ENCODE measurements around the gene ZNF609. TPM values are rescaled to one million over a fixed set of nuclear protein-coding genes. Genes with fewer than 3 reads are reported as not detected.

Gene ZNF609
- total RNA-seq, 1 donor from 2014 or later = 28.6 TPM

DNA sequence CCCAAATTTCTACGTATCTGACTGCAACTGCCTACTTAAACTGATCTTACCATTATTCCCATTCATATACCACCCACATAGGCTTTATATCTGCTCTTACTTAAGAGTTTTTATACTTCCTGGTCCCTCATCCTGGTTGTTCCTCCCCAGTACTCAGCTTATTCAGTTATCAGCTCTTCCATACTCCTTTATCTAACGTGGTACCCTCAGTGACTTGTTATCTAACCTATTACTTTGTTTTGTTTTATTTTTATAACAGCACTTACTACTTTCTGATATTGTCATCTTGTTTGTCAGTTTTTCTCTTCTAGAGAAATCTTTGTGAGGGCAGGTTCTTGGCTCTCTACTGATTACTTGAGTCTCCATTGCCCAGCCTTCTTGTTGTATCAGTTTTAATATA is 100.6 kb downstream of the ZNF609 start:
- TF ChIP-seq, protein P1, sequence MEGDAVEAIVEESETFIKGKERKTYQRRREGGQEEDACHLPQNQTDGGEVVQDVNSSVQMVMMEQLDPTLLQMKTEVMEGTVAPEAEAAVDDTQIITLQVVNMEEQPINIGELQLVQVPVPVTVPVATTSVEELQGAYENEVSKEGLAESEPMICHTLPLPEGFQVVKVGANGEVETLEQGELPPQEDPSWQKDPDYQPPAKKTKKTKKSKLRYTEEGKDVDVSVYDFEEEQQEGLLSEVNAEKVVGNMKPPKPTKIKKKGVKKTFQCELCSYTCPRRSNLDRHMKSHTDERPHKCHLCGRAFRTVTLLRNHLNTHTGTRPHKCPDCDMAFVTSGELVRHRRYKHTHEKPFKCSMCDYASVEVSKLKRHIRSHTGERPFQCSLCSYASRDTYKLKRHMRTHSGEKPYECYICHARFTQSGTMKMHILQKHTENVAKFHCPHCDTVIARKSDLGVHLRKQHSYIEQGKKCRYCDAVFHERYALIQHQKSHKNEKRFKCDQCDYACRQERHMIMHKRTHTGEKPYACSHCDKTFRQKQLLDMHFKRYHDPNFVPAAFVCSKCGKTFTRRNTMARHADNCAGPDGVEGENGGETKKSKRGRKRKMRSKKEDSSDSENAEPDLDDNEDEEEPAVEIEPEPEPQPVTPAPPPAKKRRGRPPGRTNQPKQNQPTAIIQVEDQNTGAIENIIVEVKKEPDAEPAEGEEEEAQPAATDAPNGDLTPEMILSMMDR (IDR thresholded peaks at IDR 0.05) = no peak
- Mint-ChIP-seq H3K36me3 (ENCODE audit: low read depth) (peaks cover 4% of the 10 kb centered on the region), H3K27me3 (no peaks in the 10 kb centered on the region), H3K9me3 (no peaks in the 10 kb centered on the region), H3K27ac (no peak overlapping the region), H3K4me1 (peaks cover 25% of the 10 kb centered on the region), H3K4me3 (no peak overlapping the region)
- intact Hi-C loops (cut with micrococcal nuclease) = no loop called here
- ATAC-seq (ENCODE audit: low read depth) (no peak), DNase-seq (no peak)
- ChIA-PET CTCF (no interaction called here), POLR2A (no interaction called here)

DNA sequence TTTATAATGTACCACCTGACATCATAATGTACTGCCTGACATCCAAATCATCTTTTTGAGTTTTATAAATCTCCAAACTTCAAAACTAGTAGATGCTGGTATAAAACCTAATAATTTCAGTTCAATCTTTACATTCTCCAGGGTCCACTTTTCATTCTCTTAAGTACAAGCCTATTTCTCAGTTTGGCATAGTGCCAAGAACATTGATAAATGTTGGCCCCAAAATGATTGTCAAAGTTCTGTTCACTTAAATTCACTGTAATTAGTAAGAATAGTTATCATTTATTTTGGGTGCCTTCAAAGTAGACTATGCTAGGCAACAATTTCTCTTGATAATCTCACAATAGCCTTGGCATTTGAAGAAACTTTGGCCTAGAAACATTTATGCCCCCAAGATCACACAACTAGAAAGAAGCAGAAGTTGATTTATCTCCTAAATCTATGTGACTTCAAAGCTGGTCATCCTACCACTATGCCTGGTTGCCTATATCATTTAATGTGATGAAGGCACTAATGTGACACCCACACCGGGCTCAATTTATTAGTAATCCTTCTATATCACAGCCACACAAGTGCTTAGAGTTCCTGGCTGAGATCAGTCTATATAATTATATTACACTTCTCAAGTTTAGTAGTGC is 101.7 kb downstream of the ZNF609 start:
- ATAC-seq (ENCODE audit: low read depth) = no peak
- ChIA-PET POLR2A (no interaction called here), CTCF (no interaction called here)
- Mint-ChIP-seq H3K9me3 (no peaks in the 10 kb centered on the region), H3K36me3 (ENCODE audit: low read depth) (peaks cover 4% of the 10 kb centered on the region), H3K4me1 (peaks cover 35% of the 10 kb centered on the region), H3K27ac (peak overlapping the region; percentile 35), H3K4me3 (no peak overlapping the region), H3K27me3 (no peaks in the 10 kb centered on the region)
- DNase-seq = no peak
- intact Hi-C loops (cut with micrococcal nuclease) = no loop called here
- TF ChIP-seq, protein P1 (IDR thresholded peaks at IDR 0.05) = no peak

DNA sequence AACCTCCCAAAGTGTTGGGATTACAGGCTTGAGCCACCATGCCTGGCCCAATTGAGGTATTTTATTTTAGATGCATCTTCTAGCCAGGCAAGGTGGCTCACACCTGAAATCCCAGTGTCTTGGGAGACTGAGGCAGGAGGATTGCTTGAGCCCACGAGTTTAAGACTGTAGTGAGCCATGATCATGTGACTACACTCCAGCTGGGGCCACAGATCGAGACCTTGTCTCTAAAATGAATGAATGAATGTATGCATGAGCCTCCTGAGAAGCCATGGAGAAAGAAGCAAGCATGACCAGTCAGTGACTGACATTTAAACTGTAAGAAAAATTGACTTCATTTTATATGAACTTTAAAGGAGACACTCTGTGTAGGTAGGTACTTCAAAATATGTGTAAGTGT is 105.7 kb downstream of the ZNF609 start:
- no peak for ATAC-seq (ENCODE audit: low read depth)
- Mint-ChIP-seq H3K36me3 (ENCODE audit: low read depth) (peaks cover 7% of the 10 kb centered on the region), H3K27ac (peak overlapping the region; percentile 80), H3K27me3 (no peaks in the 10 kb centered on the region), H3K9me3 (no peaks in the 10 kb centered on the region), H3K4me1 (peaks cover 57% of the 10 kb centered on the region), H3K4me3 (no peak overlapping the region)
- intact Hi-C loops (cut with micrococcal nuclease) = no loop called here
- CTCF ChIA-PET = interaction anchor here (0.9 kb wide), 1 partner anchor 82 kb away, joined by 3 read pairs; no protein-coding TSS in a partner anchor
- TF ChIP-seq, protein P1 (IDR thresholded peaks at IDR 0.05) = no peak
- POLR2A ChIA-PET = interaction anchor here (0.6 kb wide), 1 partner anchor 739 kb away, joined by 6 read pairs; no protein-coding TSS in a partner anchor
- no peak for DNase-seq

DNA sequence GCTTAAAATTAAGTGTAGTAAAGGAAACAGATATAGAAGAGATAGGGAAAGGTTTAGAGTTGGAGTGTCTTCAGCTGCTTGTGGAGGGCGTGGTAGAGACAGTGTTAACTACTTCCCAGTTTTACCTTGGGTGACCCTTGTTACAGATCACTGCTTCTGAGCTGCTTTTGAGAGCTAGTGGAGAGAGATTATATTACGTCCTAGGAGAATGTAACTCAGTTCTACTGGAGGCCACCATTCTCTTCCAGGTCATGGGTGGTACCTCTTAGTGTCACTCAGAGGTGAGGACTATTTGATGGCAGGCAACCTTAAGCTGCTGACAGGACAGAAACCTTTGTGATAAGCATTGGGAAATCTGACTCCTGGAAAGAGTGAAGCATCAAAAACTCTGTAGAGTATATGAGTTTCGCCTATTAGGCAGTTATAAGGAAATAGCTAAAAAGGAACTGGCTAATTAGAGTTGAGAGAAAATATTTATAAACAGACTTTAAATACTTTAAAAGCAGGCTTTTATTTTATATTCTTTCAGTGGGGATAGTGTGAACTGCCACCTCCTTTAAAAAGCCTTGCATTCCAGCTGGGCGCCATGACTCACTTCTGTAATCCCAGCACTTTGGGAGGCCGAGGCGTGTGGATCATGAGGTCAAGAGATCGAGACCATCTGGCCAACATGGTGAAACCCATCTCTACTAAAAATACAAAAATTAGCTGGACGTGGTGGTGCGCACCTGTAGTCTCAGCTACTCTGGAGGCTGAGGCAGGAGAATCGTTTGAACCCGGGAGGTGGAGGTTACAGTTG is 106.5 kb downstream of the ZNF609 start:
- intact Hi-C loops (cut with micrococcal nuclease) = no loop called here
- ChIA-PET POLR2A (interaction anchor here (0.6 kb wide), 1 partner anchor 738 kb away, joined by 6 read pairs; no protein-coding TSS in a partner anchor), CTCF (interaction anchor here (0.9 kb wide), 1 partner anchor 82 kb away, joined by 3 read pairs; no protein-coding TSS in a partner anchor)
- TF ChIP-seq, protein P1 (IDR thresholded peaks at IDR 0.05) = no peak
- DNase-seq (no peak), ATAC-seq (ENCODE audit: low read depth) (peak; percentile 73)
- Mint-ChIP-seq H3K27me3 (no peaks in the 10 kb centered on the region), H3K27ac (peak overlapping the region; percentile 80), H3K4me3 (no peak overlapping the region), H3K9me3 (no peaks in the 10 kb centered on the region), H3K4me1 (peaks cover 62% of the 10 kb centered on the region), H3K36me3 (ENCODE audit: low read depth) (peaks cover 7% of the 10 kb centered on the region)

DNA sequence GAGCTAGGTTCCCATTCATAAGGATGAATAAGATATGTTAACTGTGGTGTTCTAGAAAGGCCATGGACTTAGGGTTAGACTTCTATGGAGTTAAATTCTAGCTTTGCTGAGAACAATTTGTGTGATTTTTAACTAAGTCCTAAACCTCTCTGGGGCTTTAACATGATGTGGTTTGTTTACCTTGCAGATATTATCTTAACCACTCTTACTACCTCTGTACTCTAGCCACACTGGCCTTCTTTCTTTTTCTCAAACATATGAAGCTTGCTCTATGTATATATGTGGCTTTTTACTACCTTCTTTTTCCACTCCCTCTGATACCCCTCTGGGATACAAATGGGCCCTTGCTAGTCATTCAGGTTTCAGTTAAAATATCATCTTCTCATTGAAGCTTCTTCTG is 108.4 kb downstream of the ZNF609 start:
- H3K36me3 Mint-ChIP-seq (ENCODE audit: low read depth) = peaks cover 3% of the 10 kb centered on the region
- TF ChIP-seq, protein P1 (IDR thresholded peaks at IDR 0.05) = no peak
- peaks cover 78% of the 10 kb centered on the region for H3K4me1 Mint-ChIP-seq
- CTCF ChIA-PET = no interaction called here
- H3K27ac Mint-ChIP-seq = peak overlapping the region; percentile 64
- H3K4me3 Mint-ChIP-seq = no peak overlapping the region
- no peak for ATAC-seq (ENCODE audit: low read depth)
- no peaks in the 10 kb centered on the region for H3K27me3 Mint-ChIP-seq
- POLR2A ChIA-PET = no interaction called here
- no peaks in the 10 kb centered on the region for H3K9me3 Mint-ChIP-seq
- no peak for DNase-seq
- intact Hi-C loops (cut with micrococcal nuclease) = no loop called here
